IMR-90 (cell line): ENCODE measurements around the gene JMJD1C.

Source experiments
- CTCF ChIP-seq: conservative IDR thresholded peaks from 2 replicates; pipeline ENCODE4 v1.5.1; 2012; ENCODE audit warnings: mild to moderate bottlenecking, low read depth, low read length, improper control_type of control experiment
- POLR2A ChIP-seq: IDR thresholded peaks from 2 replicates; pipeline ENCODE4 v1.6.1; 2012; ENCODE audit warnings: mild to moderate bottlenecking, low read depth, low read length
- RAD21 ChIP-seq: IDR thresholded peaks from 2 replicates; pipeline ENCODE4 v1.6.1; 2012; ENCODE audit warnings: low read length, improper control_type of control experiment
- RCOR1 ChIP-seq: IDR thresholded peaks from 2 replicates; pipeline ENCODE4 v1.6.1; 2012; ENCODE audit warnings: mild to moderate bottlenecking, low read length, improper control_type of control experiment; ENCODE audit not compliant: insufficient replicate concordance
- RFX5 ChIP-seq: IDR thresholded peaks from 2 replicates; pipeline ENCODE4 v1.8.0; 2012; ENCODE audit warnings: low read depth, mild to moderate bottlenecking, low read length, moderate library complexity
- SMC3 ChIP-seq: fragments of 150-350 bp; IDR thresholded peaks from 2 replicates; pipeline ENCODE4 v1.6.1; 2016; ENCODE audit warnings: low read depth, mild to moderate bottlenecking, antibody characterized with exemption, low read length, moderate library complexity

GRCh38 chr10:63137306-63137705 lies 328.5 kb downstream of the JMJD1C start:
- TF ChIP-seq CTCF (no peak), RFX5 (no peak), RCOR1 (no peak), POLR2A (no peak), SMC3 (no peak), RAD21 (no peak)
